ENCODE measurements around the gene NTM.

- TF ChIP-seq, protein P1, sequence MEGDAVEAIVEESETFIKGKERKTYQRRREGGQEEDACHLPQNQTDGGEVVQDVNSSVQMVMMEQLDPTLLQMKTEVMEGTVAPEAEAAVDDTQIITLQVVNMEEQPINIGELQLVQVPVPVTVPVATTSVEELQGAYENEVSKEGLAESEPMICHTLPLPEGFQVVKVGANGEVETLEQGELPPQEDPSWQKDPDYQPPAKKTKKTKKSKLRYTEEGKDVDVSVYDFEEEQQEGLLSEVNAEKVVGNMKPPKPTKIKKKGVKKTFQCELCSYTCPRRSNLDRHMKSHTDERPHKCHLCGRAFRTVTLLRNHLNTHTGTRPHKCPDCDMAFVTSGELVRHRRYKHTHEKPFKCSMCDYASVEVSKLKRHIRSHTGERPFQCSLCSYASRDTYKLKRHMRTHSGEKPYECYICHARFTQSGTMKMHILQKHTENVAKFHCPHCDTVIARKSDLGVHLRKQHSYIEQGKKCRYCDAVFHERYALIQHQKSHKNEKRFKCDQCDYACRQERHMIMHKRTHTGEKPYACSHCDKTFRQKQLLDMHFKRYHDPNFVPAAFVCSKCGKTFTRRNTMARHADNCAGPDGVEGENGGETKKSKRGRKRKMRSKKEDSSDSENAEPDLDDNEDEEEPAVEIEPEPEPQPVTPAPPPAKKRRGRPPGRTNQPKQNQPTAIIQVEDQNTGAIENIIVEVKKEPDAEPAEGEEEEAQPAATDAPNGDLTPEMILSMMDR (IDR thresholded peaks at IDR 0.05): no peak
- TF ChIP-seq POLR2A (IDR thresholded peaks at IDR 0.05): no peak
These were observed 314.0 kb downstream of the NTM start for GRCh38 chr11:131684111-131685060.

Measured in Peyer's patch (tissue), 4 donors.